ENCODE measurements around the gene ANKRD24. TPM values are rescaled to one million over a fixed set of nuclear protein-coding genes. Genes with fewer than 3 reads are reported as not detected.

ANKRD24 gene
- total RNA-seq, 1 donor from 2014 or later = 0.26 TPM

- Histone ChIP-seq H3K27me3 (ENCODE audit: control insufficient read depth, insufficient read depth, low read length) (no peaks in the 10 kb centered on the region), H3K36me3 (ENCODE audit: control insufficient read depth, insufficient read depth, low read length) (peaks cover 11% of the 10 kb centered on the region), H3K4me3 (ENCODE audit: low read depth, low read length) (no peak overlapping the region)
- no peak for DNase-seq (ENCODE audit: low read depth)
- FAIRE-seq = no peak
- TF ChIP-seq, protein P1, sequence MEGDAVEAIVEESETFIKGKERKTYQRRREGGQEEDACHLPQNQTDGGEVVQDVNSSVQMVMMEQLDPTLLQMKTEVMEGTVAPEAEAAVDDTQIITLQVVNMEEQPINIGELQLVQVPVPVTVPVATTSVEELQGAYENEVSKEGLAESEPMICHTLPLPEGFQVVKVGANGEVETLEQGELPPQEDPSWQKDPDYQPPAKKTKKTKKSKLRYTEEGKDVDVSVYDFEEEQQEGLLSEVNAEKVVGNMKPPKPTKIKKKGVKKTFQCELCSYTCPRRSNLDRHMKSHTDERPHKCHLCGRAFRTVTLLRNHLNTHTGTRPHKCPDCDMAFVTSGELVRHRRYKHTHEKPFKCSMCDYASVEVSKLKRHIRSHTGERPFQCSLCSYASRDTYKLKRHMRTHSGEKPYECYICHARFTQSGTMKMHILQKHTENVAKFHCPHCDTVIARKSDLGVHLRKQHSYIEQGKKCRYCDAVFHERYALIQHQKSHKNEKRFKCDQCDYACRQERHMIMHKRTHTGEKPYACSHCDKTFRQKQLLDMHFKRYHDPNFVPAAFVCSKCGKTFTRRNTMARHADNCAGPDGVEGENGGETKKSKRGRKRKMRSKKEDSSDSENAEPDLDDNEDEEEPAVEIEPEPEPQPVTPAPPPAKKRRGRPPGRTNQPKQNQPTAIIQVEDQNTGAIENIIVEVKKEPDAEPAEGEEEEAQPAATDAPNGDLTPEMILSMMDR (IDR thresholded peaks at IDR 0.05; ENCODE audit: insufficient read depth, low read length, severe bottlenecking) = no peak
Measured at GRCh38 chr19:4177146-4177545, 5.3 kb upstream of the ANKRD24 start.

DNA sequence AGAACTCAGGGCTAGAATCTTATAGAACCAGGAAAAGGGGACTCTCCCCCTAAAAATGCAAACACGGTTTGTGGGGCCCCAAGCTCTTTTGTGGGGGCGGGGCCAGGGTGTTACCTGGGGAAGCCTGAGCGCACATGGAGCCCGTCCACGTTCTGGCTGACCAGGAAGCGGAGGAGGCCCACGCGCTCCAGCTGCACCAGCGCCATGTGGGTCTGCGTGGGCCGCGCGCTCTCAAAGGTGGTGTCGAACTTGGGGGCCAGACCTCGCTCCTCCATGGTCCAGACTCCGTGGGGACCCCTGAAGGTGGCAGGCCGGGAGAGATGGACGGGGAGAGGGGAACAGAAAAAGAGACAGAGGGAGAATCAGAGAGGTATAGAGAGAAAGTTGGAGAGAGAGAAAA lies 3.5 kb upstream of the ANKRD24 start:
- FAIRE-seq = no peak
- TF ChIP-seq, protein P1 (IDR thresholded peaks at IDR 0.05; ENCODE audit: insufficient read depth, low read length, severe bottlenecking) = no peak
- no peak for DNase-seq (ENCODE audit: low read depth)
- H3K27me3 ChIP-seq (ENCODE audit: control insufficient read depth, insufficient read depth, low read length) = no peaks in the 10 kb centered on the region
- no peak overlapping the region for H3K4me3 ChIP-seq (ENCODE audit: low read depth, low read length)
- H3K36me3 ChIP-seq (ENCODE audit: control insufficient read depth, insufficient read depth, low read length) = peaks cover 11% of the 10 kb centered on the region

DNA sequence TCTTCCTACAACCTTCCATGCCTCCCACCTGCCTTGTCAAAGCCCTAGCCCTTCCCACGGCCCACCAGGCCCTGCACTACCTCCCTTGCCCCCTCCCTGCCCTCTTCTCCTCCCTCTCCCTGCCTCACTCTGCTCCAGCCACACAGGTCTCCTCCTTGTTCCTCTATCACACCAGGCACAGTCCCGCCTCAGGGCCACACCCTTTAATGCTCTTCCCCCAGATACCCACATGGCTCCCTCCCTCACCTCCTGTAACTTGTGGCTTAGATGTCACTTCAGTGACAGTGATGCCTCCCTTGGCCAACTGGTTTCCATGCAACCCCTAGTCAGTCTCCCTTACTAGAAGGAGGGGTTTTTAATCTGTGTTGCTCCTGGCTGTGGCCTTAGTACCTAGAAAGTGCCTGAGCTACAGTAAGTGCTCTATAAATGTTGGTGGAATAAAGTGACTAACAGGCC lies 1.4 kb upstream of the ANKRD24 start:
- Histone ChIP-seq H3K4me3 (ENCODE audit: low read depth, low read length) (no peak overlapping the region), H3K27me3 (ENCODE audit: control insufficient read depth, insufficient read depth, low read length) (no peaks in the 10 kb centered on the region), H3K36me3 (ENCODE audit: control insufficient read depth, insufficient read depth, low read length) (peaks cover 7% of the 10 kb centered on the region)
- FAIRE-seq (no peak), DNase-seq (ENCODE audit: low read depth) (no peak)
- TF ChIP-seq, protein P1 (IDR thresholded peaks at IDR 0.05; ENCODE audit: insufficient read depth, low read length, severe bottlenecking) = no peak

DNA sequence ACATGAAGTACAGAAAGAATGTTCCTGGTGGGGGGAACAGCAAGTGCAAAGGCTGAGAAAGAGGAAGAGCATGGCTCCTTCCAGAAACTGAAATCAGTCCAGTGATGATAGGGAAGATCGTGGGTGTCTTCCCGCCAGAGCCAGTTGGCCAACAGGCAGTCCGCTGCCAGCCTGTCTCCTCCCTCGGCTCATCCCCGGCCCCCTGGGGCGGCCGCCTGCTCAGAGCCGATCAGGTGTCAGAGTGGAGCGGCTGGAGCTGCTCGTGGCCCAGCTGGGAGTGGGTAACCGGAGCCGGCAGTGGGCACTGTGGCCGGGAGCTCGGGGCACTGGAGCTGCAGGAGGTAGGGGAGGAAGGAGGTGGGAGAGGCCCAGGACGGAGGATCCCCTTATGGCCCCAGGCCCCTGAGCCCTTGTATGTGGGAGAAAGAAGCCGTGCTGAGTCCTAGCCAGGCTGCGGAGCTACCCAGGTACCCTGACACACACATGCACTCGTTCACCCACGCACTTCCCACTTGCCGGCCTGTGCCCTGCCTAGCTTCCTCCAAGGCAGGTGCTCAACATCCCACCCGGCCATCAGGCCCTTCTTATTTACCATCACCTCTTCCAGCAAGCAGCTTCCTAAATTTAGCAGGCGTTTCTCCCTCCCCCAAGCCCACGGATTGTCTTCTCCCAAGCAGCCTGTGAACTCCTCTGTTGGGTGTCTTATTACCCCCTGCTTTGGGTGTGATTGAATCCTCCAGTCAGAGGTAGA lies 1.7 kb downstream of the ANKRD24 start:
- DNase-seq (ENCODE audit: low read depth) (no peak), FAIRE-seq (no peak)
- Histone ChIP-seq H3K4me3 (ENCODE audit: low read depth, low read length) (no peak overlapping the region), H3K36me3 (ENCODE audit: control insufficient read depth, insufficient read depth, low read length) (peaks cover 5% of the 10 kb centered on the region), H3K27me3 (ENCODE audit: control insufficient read depth, insufficient read depth, low read length) (no peaks in the 10 kb centered on the region)
- TF ChIP-seq, protein P1 (IDR thresholded peaks at IDR 0.05; ENCODE audit: insufficient read depth, low read length, severe bottlenecking) = no peak

- peaks cover 3% of the 10 kb centered on the region for H3K36me3 ChIP-seq (ENCODE audit: control insufficient read depth, insufficient read depth, low read length)
- TF ChIP-seq, protein P1 (IDR thresholded peaks at IDR 0.05; ENCODE audit: insufficient read depth, low read length, severe bottlenecking) = no peak
- DNase-seq (ENCODE audit: low read depth) (no peak), FAIRE-seq (no peak)
- no peak overlapping the region for H3K4me3 ChIP-seq (ENCODE audit: low read depth, low read length)
- no peaks in the 10 kb centered on the region for H3K27me3 ChIP-seq (ENCODE audit: control insufficient read depth, insufficient read depth, low read length)
Measured at GRCh38 chr19:4184718-4185352, 2.3 kb downstream of the ANKRD24 start.

Measured in bronchial epithelial cell (primary cell).